Fibroblast of mammary gland (primary cell): ENCODE measurements around the gene CLSTN2.

Experiments
- DNase-seq: peaks from one replicate; pipeline ENCODE4 v3.0.0-alpha.2; 2010; ENCODE audit warnings: low read depth
- H3K4me3 ChIP-seq: 2 replicates; pipeline ENCODE4 v1.5.1; 2011; ENCODE audit warnings: low read depth, mild to moderate bottlenecking, low read length, moderate library complexity; ENCODE audit not compliant: control insufficient read depth
- TF ChIP-seq, protein P1 (sequence below): conservative IDR thresholded peaks from 2 replicates; pipeline ENCODE4 v1.5.1; 2011; ENCODE audit warnings: low read depth, low read length, inconsistent platforms; ENCODE audit not compliant: control insufficient read depth, insufficient read depth

The CLSTN2 gene

DNA sequence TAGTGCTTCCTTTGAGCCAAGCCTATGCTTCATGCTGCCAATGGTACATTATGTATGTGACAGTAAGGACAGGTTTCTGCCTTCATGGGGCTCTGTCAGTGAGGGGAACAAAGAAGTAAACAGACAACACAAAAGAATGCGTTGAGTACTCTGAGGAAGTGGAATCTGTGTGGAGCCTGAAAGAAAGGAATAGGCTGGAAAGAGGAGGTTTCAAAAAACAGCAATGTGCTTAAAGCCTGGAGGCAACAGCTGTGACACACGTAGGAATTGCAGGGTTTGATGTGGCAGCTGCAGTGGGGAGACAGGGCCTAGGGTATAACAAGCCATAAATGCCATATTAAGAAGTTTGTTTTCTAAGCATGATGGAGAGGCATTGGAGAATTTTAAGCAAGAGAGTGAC lies 316.7 kb downstream of the CLSTN2 start:
- TF ChIP-seq, protein P1, sequence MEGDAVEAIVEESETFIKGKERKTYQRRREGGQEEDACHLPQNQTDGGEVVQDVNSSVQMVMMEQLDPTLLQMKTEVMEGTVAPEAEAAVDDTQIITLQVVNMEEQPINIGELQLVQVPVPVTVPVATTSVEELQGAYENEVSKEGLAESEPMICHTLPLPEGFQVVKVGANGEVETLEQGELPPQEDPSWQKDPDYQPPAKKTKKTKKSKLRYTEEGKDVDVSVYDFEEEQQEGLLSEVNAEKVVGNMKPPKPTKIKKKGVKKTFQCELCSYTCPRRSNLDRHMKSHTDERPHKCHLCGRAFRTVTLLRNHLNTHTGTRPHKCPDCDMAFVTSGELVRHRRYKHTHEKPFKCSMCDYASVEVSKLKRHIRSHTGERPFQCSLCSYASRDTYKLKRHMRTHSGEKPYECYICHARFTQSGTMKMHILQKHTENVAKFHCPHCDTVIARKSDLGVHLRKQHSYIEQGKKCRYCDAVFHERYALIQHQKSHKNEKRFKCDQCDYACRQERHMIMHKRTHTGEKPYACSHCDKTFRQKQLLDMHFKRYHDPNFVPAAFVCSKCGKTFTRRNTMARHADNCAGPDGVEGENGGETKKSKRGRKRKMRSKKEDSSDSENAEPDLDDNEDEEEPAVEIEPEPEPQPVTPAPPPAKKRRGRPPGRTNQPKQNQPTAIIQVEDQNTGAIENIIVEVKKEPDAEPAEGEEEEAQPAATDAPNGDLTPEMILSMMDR, result no peak
- no peak for DNase-seq

DNA sequence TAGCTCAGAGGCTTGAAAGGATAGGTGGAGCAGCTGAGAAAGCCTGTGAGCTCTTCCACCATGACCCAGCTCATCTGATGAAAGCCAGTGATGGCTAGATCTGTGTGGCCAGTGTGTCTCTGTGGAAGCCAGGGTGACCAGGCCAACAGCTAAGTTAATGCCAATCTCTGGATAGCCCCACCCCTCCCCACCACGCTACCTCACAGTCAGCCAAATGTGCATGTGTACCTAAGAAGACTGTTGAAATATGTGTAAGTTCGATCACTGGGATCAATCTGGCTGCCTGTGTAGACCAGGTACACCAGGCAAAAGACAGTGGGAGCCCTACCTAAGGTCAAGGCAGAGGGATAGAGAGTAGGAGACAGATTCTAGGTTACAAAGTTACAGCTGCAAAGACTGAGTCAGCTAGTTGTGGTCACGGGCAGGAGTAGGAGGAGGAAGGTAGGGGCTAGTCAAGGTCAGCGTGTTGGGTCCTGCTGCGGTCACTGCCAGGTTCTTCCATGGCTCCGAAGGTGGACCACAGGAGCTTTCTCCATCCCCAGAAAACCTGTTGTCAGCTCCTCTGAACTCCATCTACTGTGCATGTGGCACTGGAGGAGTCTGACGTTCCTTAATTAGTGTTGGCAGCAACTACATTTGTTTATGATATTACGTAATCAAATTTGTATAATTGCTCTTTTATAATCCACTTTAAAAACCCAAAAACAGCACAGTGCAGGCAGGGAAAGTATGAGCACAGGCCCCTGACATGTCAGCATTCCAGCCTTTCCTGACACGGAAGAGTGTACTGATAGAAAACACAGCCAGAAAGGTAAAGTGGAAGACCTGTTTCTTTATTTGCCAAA lies 318.0 kb downstream of the CLSTN2 start:
- H3K4me3 ChIP-seq, result no peak overlapping the region
- no peak for DNase-seq
- TF ChIP-seq, protein P1, result no peak

More for the DNA sequence above, 316.7 kb downstream of the CLSTN2 start:
- no peak overlapping the region for H3K4me3 ChIP-seq

DNA sequence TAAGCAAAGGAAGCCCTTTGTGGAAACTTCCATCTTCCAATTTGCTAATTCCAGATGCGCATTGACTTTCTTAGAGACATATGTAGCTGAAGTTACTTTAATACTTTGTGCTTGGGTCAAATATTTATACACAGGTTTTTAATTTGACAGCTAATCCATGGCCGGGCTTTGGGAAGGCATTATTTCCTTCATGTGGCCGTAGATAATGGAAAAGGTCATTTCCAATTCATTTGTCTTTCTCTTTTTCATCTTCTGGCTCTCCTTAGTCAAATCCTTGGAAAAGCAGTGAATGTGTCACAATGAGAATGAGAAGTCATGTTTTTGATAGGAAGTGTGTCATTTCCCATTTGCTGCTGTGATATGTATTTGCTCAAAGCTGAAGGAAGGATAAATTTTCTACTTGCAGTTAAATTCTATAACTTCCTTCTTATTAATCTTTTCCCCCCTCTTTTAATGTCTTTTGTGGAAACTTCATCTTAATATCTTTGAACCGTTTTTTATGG lies 323.3 kb downstream of the CLSTN2 start:
- no peak overlapping the region for H3K4me3 ChIP-seq
- no peak for DNase-seq
- TF ChIP-seq, protein P1, result no peak

DNA sequence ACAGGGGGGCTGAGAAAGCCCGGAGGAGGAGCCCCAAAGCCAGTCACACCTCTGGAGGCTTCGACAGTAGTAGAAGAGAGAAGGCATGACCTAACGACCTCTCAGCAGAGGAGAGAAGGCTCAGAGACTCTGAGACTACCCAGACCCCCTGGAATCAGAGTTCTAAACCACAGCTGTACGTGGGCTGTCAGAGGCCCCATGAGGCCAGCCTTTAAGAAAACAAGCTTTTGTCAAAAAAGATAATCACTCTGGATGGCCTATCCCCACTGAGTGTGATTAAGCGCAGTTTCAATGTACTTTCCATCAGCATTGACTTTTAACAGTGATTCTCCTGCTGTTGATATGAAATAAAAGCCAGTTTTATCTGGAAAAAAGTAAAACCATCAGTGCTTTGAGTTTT lies 330.3 kb downstream of the CLSTN2 start:
- no peak for DNase-seq
- TF ChIP-seq, protein P1, result no peak
- H3K4me3 ChIP-seq, result no peak overlapping the region

- no peak for DNase-seq
- no peak overlapping the region for H3K4me3 ChIP-seq
- TF ChIP-seq, protein P1, result no peak
Measured at GRCh38 chr3:140268103-140268502, 333.1 kb downstream of the CLSTN2 start.

DNA sequence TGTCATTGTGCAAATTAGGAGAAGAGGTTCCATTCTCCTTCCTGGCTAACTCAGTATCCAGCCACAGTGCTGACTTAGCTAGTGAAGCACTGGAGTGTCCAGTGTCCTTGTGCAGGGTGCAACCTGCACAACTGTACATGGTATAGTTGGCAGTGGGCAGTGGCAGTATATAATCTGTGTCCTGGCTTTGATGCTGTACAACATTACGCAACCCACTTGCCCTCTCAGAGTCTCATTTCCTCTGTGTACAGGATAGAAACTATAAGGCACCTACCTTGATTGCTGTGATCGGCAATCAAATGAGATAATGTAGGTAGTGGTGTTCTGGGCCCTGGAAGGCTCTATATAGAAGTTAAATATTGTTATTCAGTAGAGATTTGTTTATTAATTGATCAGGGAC lies 333.6 kb downstream of the CLSTN2 start:
- no peak for DNase-seq
- TF ChIP-seq, protein P1, result no peak
- no peak overlapping the region for H3K4me3 ChIP-seq

DNA sequence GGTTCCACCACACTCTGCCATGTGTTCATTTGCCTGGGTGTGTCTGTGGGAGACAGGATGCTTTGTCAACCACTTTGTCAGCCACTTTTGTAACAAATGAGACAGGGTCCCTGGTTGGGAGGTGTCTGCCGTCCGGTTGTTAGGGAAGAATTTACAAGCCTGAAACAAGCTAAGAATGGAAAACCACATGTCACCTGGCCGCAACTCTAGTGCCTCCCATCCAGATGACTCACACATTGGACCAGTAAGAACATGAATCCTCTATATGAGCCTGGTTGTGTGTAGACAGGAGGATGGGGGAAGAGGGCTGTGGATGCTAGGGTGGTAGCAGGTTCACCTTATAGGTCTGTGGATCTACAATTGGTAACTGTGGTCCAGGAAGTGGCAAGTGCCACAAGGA lies 335.3 kb downstream of the CLSTN2 start:
- H3K4me3 ChIP-seq, result no peak overlapping the region
- TF ChIP-seq, protein P1, result no peak
- no peak for DNase-seq
